HEK293T (cell line): Measurements from ENCODE around the gene NAA10.

Source experiments
- CTCF ChIA-PET: fragments of 350-600 bp; formaldehyde crosslinking; extraction: SDS; loops from one replicate; lab custom pipeline; 2021; ENCODE audit warnings: antibody characterized with exemption, inconsistent platforms; lab: Yijun Ruan, JAX
- POLR2A ChIA-PET: fragments of 350-600 bp; formaldehyde crosslinking; extraction: SDS; loops from one replicate; lab custom pipeline; 2020; ENCODE audit warnings: antibody characterized with exemption, inconsistent platforms; lab: Yijun Ruan, JAX
- DNase-seq: peaks from one replicate; pipeline ENCODE4 v3.0.0; 2012; ENCODE audit warnings: mixed read lengths; ENCODE audit errors: extremely low spot score
- ARNT ChIP-seq: fragments of 450-650 bp; IDR thresholded peaks from 2 replicates; pipeline ENCODE4 v1.6.1; 2017; ENCODE audit warnings: mild to moderate bottlenecking
- BHLHE40 ChIP-seq: fragments of 450-650 bp; IDR thresholded peaks from 2 replicates; pipeline ENCODE4 v1.6.1; 2016; ENCODE audit warnings: mild to moderate bottlenecking, moderate library complexity, borderline replicate concordance
- CTBP1 ChIP-seq: fragments of 450-650 bp; IDR thresholded peaks from 2 replicates; pipeline ENCODE4 v1.6.1; 2016; ENCODE audit warnings: borderline replicate concordance
- ELF4 ChIP-seq: fragments of 450-650 bp; IDR thresholded peaks from 2 replicates; pipeline ENCODE4 v1.6.1; 2017; ENCODE audit warnings: antibody characterized with exemption
- FOXA1 ChIP-seq: fragments of 450-650 bp; IDR thresholded peaks from 2 replicates; pipeline ENCODE4 v1.6.1; 2016; ENCODE audit warnings: mild to moderate bottlenecking
- FOXK2 ChIP-seq: fragments of 450-650 bp; IDR thresholded peaks from 2 replicates; pipeline ENCODE4 v1.6.1; 2016; ENCODE audit warnings: mild to moderate bottlenecking
- FOXM1 ChIP-seq: fragments of 450-650 bp; IDR thresholded peaks from 2 replicates; pipeline ENCODE4 v1.6.1; 2017; ENCODE audit warnings: mild to moderate bottlenecking, borderline replicate concordance
- HDGF ChIP-seq: fragments of 450-650 bp; IDR thresholded peaks from 2 replicates; pipeline ENCODE4 v1.6.1; 2017; ENCODE audit warnings: antibody characterized with exemption, borderline replicate concordance
- L3MBTL2 ChIP-seq: fragments of 450-650 bp; conservative IDR thresholded peaks from 2 replicates; pipeline ENCODE4 v1.6.1; 2016; ENCODE audit warnings: mild to moderate bottlenecking
- LEF1 ChIP-seq: fragments of 450-650 bp; IDR thresholded peaks from 2 replicates; pipeline ENCODE4 v1.6.1; 2017; ENCODE audit warnings: mild to moderate bottlenecking, borderline replicate concordance
- NFRKB ChIP-seq: fragments of 450-650 bp; IDR thresholded peaks from 2 replicates; pipeline ENCODE4 v1.6.1; 2016; ENCODE audit warnings: mild to moderate bottlenecking, moderate library complexity
- PKNOX1 ChIP-seq: fragments of 450-650 bp; IDR thresholded peaks from 2 replicates; pipeline ENCODE4 v1.6.1; 2016
- SP1 ChIP-seq: fragments of 450-650 bp; IDR thresholded peaks from 2 replicates; pipeline ENCODE4 v1.6.1; 2017
- SUZ12 ChIP-seq: fragments of 450-650 bp; IDR thresholded peaks from 2 replicates; pipeline ENCODE4 v1.6.1; 2016; ENCODE audit warnings: mild to moderate bottlenecking
- TARDBP ChIP-seq: fragments of 450-650 bp; IDR thresholded peaks from 2 replicates; pipeline ENCODE4 v1.6.1; 2016
- ZNF384 ChIP-seq: fragments of 450-650 bp; IDR thresholded peaks from 2 replicates; pipeline ENCODE4 v1.6.1; 2016

NAA10 gene

GRCh38 chrX:153961292-153961691, 26.5 kb upstream of the NAA10 start:
- CTCF ChIA-PET, result interaction anchor here (1.8 kb wide), 1 partner anchor 14 kb away, joined by 6 read pairs; no protein-coding TSS in a partner anchor
- TF ChIP-seq SUZ12, result no peak
- TF ChIP-seq HDGF, result no peak
- TF ChIP-seq ARNT, result no peak
- no peak for TF ChIP-seq FOXA1
- TF ChIP-seq NFRKB, result no peak
- no peak for TF ChIP-seq FOXK2
- TF ChIP-seq ZNF384, result no peak
- TF ChIP-seq L3MBTL2, result no peak
- no peak for TF ChIP-seq LEF1
- no peak for TF ChIP-seq SP1
- POLR2A ChIA-PET, result interaction anchor here (1.5 kb wide), 1 partner anchor 13 kb away, joined by 3 read pairs; no protein-coding TSS in a partner anchor
- no peak for DNase-seq

GRCh38 chrX:153960786-153961185, 25.9 kb upstream of the NAA10 start:
- ChIA-PET CTCF (no interaction called here), POLR2A (interaction anchor here (1.5 kb wide), 1 partner anchor 13 kb away, joined by 3 read pairs; no protein-coding TSS in a partner anchor)
- DNase-seq, result no peak
- TF ChIP-seq ELF4 (no peak), TARDBP (no peak), BHLHE40 (no peak), PKNOX1 (no peak), L3MBTL2 (no peak), SP1 (no peak), LEF1 (no peak), ZNF384 (no peak), NFRKB (no peak), FOXA1 (no peak), ARNT (no peak), FOXM1 (no peak), CTBP1 (no peak), FOXK2 (no peak), HDGF (no peak), SUZ12 (no peak)

GRCh38 chrX:153960077-153960476, 25.2 kb upstream of the NAA10 start:
- DNase-seq, result no peak
- TF ChIP-seq HDGF, result no peak
- no peak for TF ChIP-seq FOXA1
- no peak for TF ChIP-seq FOXK2
- TF ChIP-seq CTBP1, result no peak
- CTCF ChIA-PET, result no interaction called here
- POLR2A ChIA-PET, result no interaction called here

GRCh38 chrX:153959649-153960048, 24.8 kb upstream of the NAA10 start:
- ChIA-PET POLR2A (no interaction called here), CTCF (no interaction called here)
- TF ChIP-seq ZNF384 (no peak), L3MBTL2 (no peak), ELF4 (no peak), HDGF (no peak), LEF1 (no peak), BHLHE40 (no peak), CTBP1 (no peak), FOXA1 (no peak), ARNT (no peak), SUZ12 (no peak), SP1 (no peak), FOXM1 (no peak), NFRKB (no peak), PKNOX1 (no peak), FOXK2 (no peak), TARDBP (no peak)
- no peak for DNase-seq

- ChIA-PET CTCF (interaction anchor here (1.0 kb wide), 1 partner anchor 12 kb away, joined by 5 read pairs; no protein-coding TSS in a partner anchor), POLR2A (interaction anchor here (1.1 kb wide), 1 partner anchor 12 kb away, joined by 5 read pairs; the partner anchor contains the start of gene HCFC1)
- TF ChIP-seq SP1, result no peak
- TF ChIP-seq HDGF, result no peak
- no peak for TF ChIP-seq PKNOX1
- no peak for TF ChIP-seq FOXM1
- TF ChIP-seq BHLHE40, result no peak
- no peak for TF ChIP-seq ARNT
- TF ChIP-seq SUZ12, result no peak
- no peak for DNase-seq
Measured at GRCh38 chrX:153958605-153959004, 23.8 kb upstream of the NAA10 start.

GRCh38 chrX:153957224-153957623, 22.4 kb upstream of the NAA10 start:
- POLR2A ChIA-PET, result no interaction called here
- CTCF ChIA-PET, result no interaction called here
- TF ChIP-seq ZNF384, result no peak
- TF ChIP-seq PKNOX1, result no peak
- no peak for TF ChIP-seq FOXK2
- TF ChIP-seq SUZ12, result no peak
- TF ChIP-seq LEF1, result no peak
- TF ChIP-seq CTBP1, result no peak
- TF ChIP-seq ELF4, result no peak
- no peak for TF ChIP-seq BHLHE40
- TF ChIP-seq FOXM1, result no peak
- TF ChIP-seq TARDBP, result no peak
- TF ChIP-seq FOXA1, result no peak
- no peak for TF ChIP-seq SP1
- TF ChIP-seq HDGF, result no peak
- no peak for TF ChIP-seq L3MBTL2
- no peak for TF ChIP-seq NFRKB
- TF ChIP-seq ARNT, result no peak
- DNase-seq, result no peak
